ENCODE measurements around the gene KLKB1.
"Not testable (repeated sequence)": the region's sequence is repeated elsewhere in the genome, so short reads cannot be mapped to it uniquely, and the experiment has no call there.

- TF ChIP-seq CTCF (conservative IDR thresholded peaks at IDR 0.05; ENCODE audit: low read length); EZH2phosphoT487 (IDR thresholded peaks at IDR 0.05; ENCODE audit: borderline replicate concordance, low read depth, low read length): not testable (repeated sequence)
Observed at GRCh38 chr4:186273392-186273789, 46.1 kb downstream of the KLKB1 start.

All from OCI-LY7 (cell line).